Right lung (tissue), 5 donors: ENCODE measurements around the gene SELL. TPM values are rescaled to one million over a fixed set of nuclear protein-coding genes. Genes with fewer than 3 reads are reported as not detected.
A peak's percentile ranks its signal among the peaks of the same experiment; 100 is the strongest.
"Not testable (repeated sequence)": the region's sequence is repeated elsewhere in the genome, so short reads cannot be mapped to it uniquely, and the experiment has no call there.

ENCODE experiments used
- DNase-seq, 2 donors: peaks; one replicate each; pipeline ENCODE4 v3.0.0-alpha.2; 2013
- polyA plus RNA-seq, 5 donors: library from polyadenylated mRNA; unstranded; fragments of 120-200 nt; gene quantifications; one replicate each; pipeline versions ENCODE4 v1.2.1 to v1.2.3, GENCODE V29; 2013; ENCODE audit warnings: inconsistent platforms in 1 of 5, low replicate concordance in 1 of 5; ENCODE audit not compliant: insufficient read length in 5 of 5, insufficient read depth in 1 of 5

SELL gene
- polyA plus RNA-seq, 5 donors, result 3.1 to 5.2 (median 3.3) TPM

- no peak for DNase-seq
Measured at GRCh38 chr1:169707912-169708604, 3.4 kb downstream of the SELL start.

DNA sequence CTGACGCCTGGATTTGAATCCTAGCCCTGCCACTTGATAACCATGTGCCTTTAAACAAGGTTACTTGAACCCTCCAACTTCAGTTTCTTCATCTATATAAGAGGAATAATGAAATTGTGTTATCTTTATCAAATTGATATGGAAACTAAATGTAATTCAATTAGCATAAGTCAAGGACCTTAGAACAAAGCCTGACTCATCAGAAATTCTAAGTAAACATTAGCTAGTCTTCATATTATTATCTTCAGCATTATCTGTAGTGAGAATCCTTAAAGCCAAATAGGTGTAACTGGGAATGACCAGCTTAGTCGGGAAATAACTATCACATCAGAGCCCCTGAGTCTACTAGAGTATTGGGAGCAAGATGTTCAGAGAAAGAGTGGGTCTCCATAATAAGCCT, 6.6 kb downstream of the SELL start:
- no peak for DNase-seq

GRCh38 chr1:169701261-169702005, 10.0 kb downstream of the SELL start:
- DNase-seq, result no peak

GRCh38 chr1:169699707-169700106, 11.7 kb downstream of the SELL start:
- no peak for DNase-seq

- no peak for DNase-seq
Measured at GRCh38 chr1:169698976-169699375, 12.4 kb downstream of the SELL start.

- no peak for DNase-seq
Measured at GRCh38 chr1:169697755-169698154, 13.7 kb downstream of the SELL start.

DNA sequence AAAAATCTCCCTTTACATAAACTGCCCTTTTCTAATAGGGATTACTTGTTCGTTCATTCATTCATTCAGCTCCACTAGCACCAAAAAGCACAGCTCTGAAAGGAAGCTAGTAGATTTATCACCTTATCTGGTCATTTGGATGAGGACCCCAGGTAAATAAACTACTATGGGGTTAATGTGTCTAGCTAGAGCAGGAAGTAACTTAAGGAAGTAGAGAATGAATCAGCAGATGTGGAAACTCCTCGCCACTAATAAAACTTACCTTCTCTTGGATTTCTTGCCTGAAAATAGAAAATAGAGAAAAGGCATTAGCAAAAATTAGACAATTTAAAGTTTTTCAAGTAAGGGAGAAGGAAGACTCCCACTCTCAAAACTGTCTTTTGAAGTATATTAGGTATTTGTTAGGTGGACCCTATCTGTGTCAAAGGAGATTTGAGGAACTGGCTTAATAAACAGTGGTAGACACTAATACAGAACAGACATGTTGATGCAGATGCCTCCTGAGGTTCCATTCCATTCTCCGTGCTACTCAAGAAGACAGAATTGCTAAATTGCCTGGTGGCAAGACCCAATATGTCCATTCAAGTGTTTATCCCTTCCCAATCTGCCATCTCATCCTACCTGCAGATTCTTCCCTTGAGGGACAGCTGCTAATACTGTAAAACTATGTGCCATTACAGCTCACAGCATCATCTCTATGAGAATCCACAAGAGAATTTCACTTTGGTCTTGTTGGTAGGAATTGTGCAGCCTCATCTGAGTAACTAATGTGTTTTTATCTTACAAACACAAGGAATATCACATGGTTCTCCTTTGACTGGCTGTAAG, 14.9 kb downstream of the SELL start:
- no peak for DNase-seq

GRCh38 chr1:169694304-169695075, 16.9 kb downstream of the SELL start:
- DNase-seq, result no peak

GRCh38 chr1:169692756-169693460, 18.5 kb downstream of the SELL start:
- DNase-seq, result no peak

GRCh38 chr1:169690489-169690888, 20.9 kb downstream of the SELL start:
- no peak for DNase-seq

DNA sequence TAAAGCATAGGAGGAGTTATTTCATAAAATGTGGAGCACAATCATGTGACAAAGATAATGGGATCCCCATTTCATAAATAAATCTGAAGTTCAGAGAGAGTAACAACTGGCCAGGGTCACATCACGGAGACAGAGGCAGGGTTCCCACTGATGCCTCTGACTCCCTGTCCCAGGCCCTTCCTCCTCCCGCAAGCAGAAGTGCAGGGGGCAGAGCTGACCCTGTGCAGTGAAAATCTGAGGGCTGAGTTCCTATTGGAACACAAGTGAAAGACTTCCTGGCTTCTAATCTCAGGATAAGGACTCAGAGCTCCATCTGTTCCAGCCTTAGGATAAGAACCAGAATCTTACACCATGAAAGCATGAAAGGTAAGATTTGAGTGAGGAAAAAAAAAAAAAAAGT, 22.0 kb downstream of the SELL start:
- no peak for DNase-seq

GRCh38 chr1:169688377-169688776, 23.0 kb downstream of the SELL start:
- DNase-seq, result not testable (repeated sequence)

DNA sequence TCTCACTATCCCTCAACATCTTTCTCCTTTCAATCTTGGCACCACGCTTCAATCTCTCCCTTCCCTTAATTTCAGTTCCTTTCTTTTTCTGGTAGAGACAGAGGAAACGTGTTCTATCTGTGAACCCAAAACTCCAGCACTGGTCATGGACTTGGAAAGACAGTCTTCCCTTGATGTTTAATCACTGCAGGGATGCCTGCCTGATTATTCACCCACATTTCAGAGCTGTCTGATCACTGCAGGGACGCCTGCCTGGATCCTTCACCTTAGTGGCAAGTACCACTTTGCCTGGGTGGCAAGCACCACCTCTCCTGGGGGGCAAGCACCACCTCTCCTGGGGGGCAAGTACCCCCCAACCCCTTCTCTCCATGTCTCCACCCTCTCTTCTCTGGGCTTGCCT, 27.8 kb downstream of the SELL start:
- no peak for DNase-seq

- not testable (repeated sequence) for DNase-seq
Measured at GRCh38 chr1:169683168-169683567, 28.3 kb downstream of the SELL start.

- no peak for DNase-seq
Measured at GRCh38 chr1:169682071-169682470, 29.3 kb downstream of the SELL start.

GRCh38 chr1:169681140-169681539, 30.3 kb downstream of the SELL start:
- DNase-seq, result no peak

DNA sequence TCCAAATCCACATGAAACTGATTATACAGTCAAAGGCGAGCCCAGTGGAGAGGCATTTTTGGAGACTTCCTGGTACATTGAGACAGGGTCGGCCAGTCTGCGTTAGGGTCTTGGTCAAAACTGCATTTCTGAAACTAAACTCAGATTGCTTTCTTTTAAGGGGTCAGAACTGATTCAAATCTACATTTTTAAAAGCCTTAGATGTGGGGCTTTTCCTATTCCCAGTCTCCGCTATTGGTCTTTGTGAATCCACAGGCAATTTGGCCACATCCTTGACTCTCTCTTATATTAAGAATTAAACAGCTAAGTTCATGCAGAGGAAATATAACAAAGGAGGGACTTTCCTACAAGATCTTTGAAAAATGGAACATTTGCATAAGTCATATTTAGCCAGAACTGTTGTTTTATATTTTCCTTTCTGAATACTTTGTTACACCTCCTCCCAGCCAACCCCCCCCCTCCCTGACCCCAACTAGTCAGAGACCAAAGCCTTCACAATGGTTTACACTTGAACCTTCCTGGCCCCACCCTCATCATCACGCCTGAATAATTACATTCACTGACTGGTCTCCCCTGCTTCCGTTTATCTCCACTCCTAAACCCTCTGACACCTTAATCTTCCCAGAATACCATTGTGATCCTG, 30.9 kb downstream of the SELL start:
- DNase-seq, result no peak

DNA sequence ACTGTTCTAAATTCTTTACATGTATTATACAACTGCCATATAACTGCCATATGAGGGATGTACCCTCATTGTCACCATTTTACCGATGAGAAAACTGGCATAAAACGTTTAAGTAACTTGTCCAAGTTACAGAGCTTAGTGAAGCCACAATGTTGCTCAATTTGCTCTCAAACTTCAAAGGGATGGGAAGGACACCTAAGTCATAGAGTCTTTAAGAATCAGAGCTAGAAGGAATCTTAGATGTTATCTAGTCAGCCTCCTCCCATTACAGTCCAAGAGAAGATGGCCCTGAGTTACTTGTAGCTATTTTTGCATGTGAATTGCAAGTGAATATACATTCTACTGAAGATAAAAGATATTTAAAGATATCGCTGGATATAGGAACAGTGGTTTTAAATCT, 31.7 kb downstream of the SELL start:
- no peak for DNase-seq

GRCh38 chr1:169676001-169676400, 35.4 kb downstream of the SELL start:
- no peak for DNase-seq

GRCh38 chr1:169670836-169671235, 40.6 kb downstream of the SELL start:
- DNase-seq, result peak in 1 of 2 donors; percentile 6

DNA sequence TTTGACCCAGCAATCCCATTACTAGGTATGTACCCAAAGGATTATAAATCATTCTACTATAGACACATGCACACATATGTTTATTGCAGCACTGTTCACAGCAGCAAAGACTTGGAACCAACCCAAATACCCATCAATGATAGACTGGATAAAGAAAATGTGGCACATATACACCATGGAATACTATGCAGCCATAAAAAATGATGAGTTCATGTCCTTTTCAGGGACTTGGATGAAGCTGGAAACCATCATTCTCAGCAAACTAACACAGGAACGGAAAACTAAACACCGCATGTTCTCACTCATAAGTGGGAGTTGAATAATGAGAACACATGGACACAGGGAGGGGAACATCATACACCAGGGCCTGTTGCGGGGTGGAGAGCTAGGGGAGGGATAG, 41.2 kb downstream of the SELL start:
- DNase-seq, result not testable (repeated sequence)
